IMR-90 (cell line): Measurements from ENCODE around the gene CDH3.

Experiments
- POLR2A ChIP-seq: IDR thresholded peaks from 2 replicates; pipeline ENCODE4 v1.6.1; 2012; ENCODE audit warnings: mild to moderate bottlenecking, low read depth, low read length
- RCOR1 ChIP-seq: IDR thresholded peaks from 2 replicates; pipeline ENCODE4 v1.6.1; 2012; ENCODE audit warnings: mild to moderate bottlenecking, low read length, improper control_type of control experiment; ENCODE audit not compliant: insufficient replicate concordance
- USF2 ChIP-seq: fragments of 150-350 bp; IDR thresholded peaks from 2 replicates; pipeline ENCODE4 v1.6.1; 2017; ENCODE audit warnings: mild to moderate bottlenecking, antibody characterized with exemption, low read length, low read depth

- TF ChIP-seq RCOR1, result no peak
- no peak for TF ChIP-seq USF2
- no peak for TF ChIP-seq POLR2A
Measured at GRCh38 chr16:68728523-68728922, 83.4 kb downstream of the CDH3 start.
